Bronchial epithelial cell (primary cell): ENCODE data around the gene FBLN2. TPM values are rescaled to one million over a fixed set of nuclear protein-coding genes. Genes with fewer than 3 reads are reported as not detected.
A peak's percentile ranks its signal among the peaks of the same experiment; 100 is the strongest.

Experiments
- DNase-seq: peaks from one replicate; pipeline ENCODE4 v3.0.0-alpha.2; 2010; ENCODE audit warnings: low read depth
- FAIRE-seq: peaks from 2 replicates; lab custom pipeline; 2011; peaks lifted over from hg19 to GRCh38; lab: Jason Lieb, UNC
- H3K27me3 ChIP-seq: 2 replicates; pipeline ENCODE4 v1.5.1; 2011; ENCODE audit warnings: low read length; ENCODE audit not compliant: control insufficient read depth, insufficient read depth
- H3K36me3 ChIP-seq: 2 replicates; pipeline ENCODE4 v1.5.1; 2011; ENCODE audit warnings: low read length; ENCODE audit not compliant: control insufficient read depth, insufficient read depth
- H3K4me3 ChIP-seq: 2 replicates; pipeline ENCODE4 v1.5.1; 2011; ENCODE audit warnings: mild to moderate bottlenecking, low read depth, low read length, control low read depth
- CTCF ChIP-seq: IDR thresholded peaks from 2 replicates; pipeline ENCODE4 v1.5.1; 2011; ENCODE audit warnings: mild to moderate bottlenecking, moderate library complexity, low read length, control low read depth, inconsistent platforms; ENCODE audit not compliant: insufficient read depth, severe bottlenecking
- total RNA-seq: library from RNA; depleted of rRNA; stranded (reverse); fragments of >200 nt; gene quantifications from 2 replicates; pipeline ENCODE4 v1.2.1, GENCODE V29; 2014

The FBLN2 gene
- total RNA-seq, 1 donor from 2014 or later = 4.7 TPM

DNA sequence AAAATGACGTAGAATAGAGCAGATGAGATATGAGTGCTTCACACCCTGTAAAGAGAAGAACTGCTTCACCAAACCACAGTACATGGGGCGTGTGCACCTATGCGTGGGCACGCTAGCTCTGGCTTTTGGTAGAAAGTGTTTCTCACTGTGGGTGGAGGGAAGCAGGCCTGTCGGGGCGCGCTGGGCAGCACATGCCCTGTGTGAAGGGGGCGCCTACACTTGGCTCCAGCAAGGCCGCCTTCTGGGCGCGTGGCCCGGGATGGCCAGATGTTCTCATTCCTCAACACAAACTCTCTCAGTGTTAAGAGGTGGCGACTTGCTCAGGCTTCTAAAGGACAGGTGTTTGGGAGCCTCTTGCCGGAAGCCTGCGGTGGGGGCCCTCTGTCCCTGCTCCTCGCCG lies 90.0 kb downstream of the FBLN2 start:
- Histone ChIP-seq H3K27me3 (no peaks in the 10 kb centered on the region), H3K36me3 (no peaks in the 10 kb centered on the region), H3K4me3 (no peak overlapping the region)
- DNase-seq = peak; percentile 63
- no peak for FAIRE-seq
- TF ChIP-seq CTCF = no peak

GRCh38 chr3:13642597-13642996 lies 93.7 kb downstream of the FBLN2 start:
- Histone ChIP-seq H3K27me3 (peaks cover 2% of the 10 kb centered on the region), H3K36me3 (no peaks in the 10 kb centered on the region), H3K4me3 (no peak overlapping the region)
- DNase-seq = no peak
- no peak for TF ChIP-seq CTCF
- FAIRE-seq = no peak

- peak; percentile 80 for FAIRE-seq
- peaks cover 2% of the 10 kb centered on the region for H3K27me3 ChIP-seq
Measured at GRCh38 chr3:13644341-13645117, 95.6 kb downstream of the FBLN2 start.

GRCh38 chr3:13645801-13646637 lies 97.1 kb downstream of the FBLN2 start:
- FAIRE-seq (no peak), DNase-seq (no peak)
- Histone ChIP-seq H3K4me3 (no peak overlapping the region), H3K27me3 (peaks cover 2% of the 10 kb centered on the region), H3K36me3 (no peaks in the 10 kb centered on the region)
- no peak for TF ChIP-seq CTCF

More at GRCh38 chr3:13644341-13645117, 95.6 kb downstream of the FBLN2 start:
- no peak for TF ChIP-seq CTCF
- no peaks in the 10 kb centered on the region for H3K36me3 ChIP-seq
- no peak overlapping the region for H3K4me3 ChIP-seq
- peak; percentile 38 for DNase-seq

- H3K36me3 ChIP-seq = no peaks in the 10 kb centered on the region
- FAIRE-seq (no peak), DNase-seq (peak; percentile 63)
- H3K27me3 ChIP-seq = peaks cover 2% of the 10 kb centered on the region
- TF ChIP-seq CTCF = no peak
- no peak overlapping the region for H3K4me3 ChIP-seq
Measured at GRCh38 chr3:13647298-13648059, 98.6 kb downstream of the FBLN2 start.
